Sigmoid colon (tissue), 4 donors: ENCODE data around the gene MRPL42.

ENCODE experiments used
- EP300 ChIP-seq, 4 donors: sonication (generic); formaldehyde crosslinking; IDR thresholded peaks; one replicate each; pipeline ENCODE4 v1.6.1; 2017; ENCODE audit warnings: antibody characterized with exemption in 4 of 4
- POLR2A ChIP-seq, 2 donors: fragments of 450-650 bp; IDR thresholded peaks; one replicate each; pipeline ENCODE4 v1.6.1; 2016; ENCODE audit warnings: antibody characterized with exemption in 2 of 2, mild to moderate bottlenecking in 2 of 2, moderate library complexity in 2 of 2
- POLR2AphosphoS5 ChIP-seq, 4 donors: sonication (generic); formaldehyde crosslinking; IDR thresholded peaks; one replicate each; pipeline ENCODE4 v1.6.1; 2017; ENCODE audit warnings: antibody characterized with exemption in 4 of 4
- TF ChIP-seq, protein P1 (sequence below), 4 experiments: fragments of 450-650 bp in 3 of 4; fragments of 200-600 bp in 1 of 4; IDR thresholded peaks; one replicate each; pipeline ENCODE4 v1.5.1; 2016 to 2019; ENCODE audit warnings: antibody characterized with exemption in 4 of 4, mild to moderate bottlenecking in 3 of 4, moderate library complexity in 2 of 4

GRCh38 chr12:93443576-93443975 is 23.7 kb upstream of the MRPL42 start:
- TF ChIP-seq POLR2AphosphoS5 (IDR thresholded peaks at IDR 0.05) (no peak), POLR2A (IDR thresholded peaks at IDR 0.05) (no peak), EP300 (IDR thresholded peaks at IDR 0.05) (no peak)
- TF ChIP-seq, protein P1, sequence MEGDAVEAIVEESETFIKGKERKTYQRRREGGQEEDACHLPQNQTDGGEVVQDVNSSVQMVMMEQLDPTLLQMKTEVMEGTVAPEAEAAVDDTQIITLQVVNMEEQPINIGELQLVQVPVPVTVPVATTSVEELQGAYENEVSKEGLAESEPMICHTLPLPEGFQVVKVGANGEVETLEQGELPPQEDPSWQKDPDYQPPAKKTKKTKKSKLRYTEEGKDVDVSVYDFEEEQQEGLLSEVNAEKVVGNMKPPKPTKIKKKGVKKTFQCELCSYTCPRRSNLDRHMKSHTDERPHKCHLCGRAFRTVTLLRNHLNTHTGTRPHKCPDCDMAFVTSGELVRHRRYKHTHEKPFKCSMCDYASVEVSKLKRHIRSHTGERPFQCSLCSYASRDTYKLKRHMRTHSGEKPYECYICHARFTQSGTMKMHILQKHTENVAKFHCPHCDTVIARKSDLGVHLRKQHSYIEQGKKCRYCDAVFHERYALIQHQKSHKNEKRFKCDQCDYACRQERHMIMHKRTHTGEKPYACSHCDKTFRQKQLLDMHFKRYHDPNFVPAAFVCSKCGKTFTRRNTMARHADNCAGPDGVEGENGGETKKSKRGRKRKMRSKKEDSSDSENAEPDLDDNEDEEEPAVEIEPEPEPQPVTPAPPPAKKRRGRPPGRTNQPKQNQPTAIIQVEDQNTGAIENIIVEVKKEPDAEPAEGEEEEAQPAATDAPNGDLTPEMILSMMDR (IDR thresholded peaks at IDR 0.05), result no peak
